ENCODE measurements around the gene CDH22. TPM values are rescaled to one million over a fixed set of nuclear protein-coding genes. Genes with fewer than 3 reads are reported as not detected.

CDH22 gene
- total and polyA plus RNA-seq, 9 of the 15 experiments (the other 6 are each of a cell fraction or from before 2014, with no cell fraction given) = 0.07 to 0.08 TPM; not detected in 7

DNA sequence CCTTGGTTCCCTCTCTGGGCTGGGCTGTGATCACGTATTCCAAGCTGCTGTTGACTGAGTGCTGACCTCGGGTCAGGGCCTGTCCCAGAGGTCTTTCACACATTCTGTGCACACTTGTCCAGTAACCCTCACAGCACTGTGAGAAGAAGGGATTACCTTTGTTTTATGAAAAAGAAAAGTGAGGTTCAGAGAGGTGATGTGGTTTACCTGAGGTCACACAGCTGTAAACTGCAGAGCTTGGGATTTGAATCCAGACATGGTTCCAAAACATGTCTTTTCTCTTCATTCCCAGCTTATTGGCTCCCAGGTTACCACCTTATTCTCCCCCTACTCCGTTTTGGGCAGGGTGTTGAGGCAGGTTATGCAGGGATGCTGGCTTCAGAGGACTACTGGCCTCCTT lies 28.4 kb upstream of the CDH22 start:
- Histone ChIP-seq H3K4me3 (no peak overlapping the region), H3K9me3 (replicated peaks; ENCODE audit: control insufficient read depth, insufficient read depth, low read depth, low read length) (no peaks in the 10 kb centered on the region), H2AFZ (ENCODE audit: low read depth, low read length) (no peak overlapping the region), H3K79me2 (ENCODE audit: control insufficient read depth, insufficient read depth, low read length) (no peaks in the 10 kb centered on the region), H3K27ac (ENCODE audit: extremely low read depth, low read depth, low read length) (no peak overlapping the region), H3K9me1 (ENCODE audit: control insufficient read depth, insufficient read depth, low read length) (peaks cover 2% of the 10 kb centered on the region), H3K36me3 (ENCODE audit: control insufficient read depth, insufficient read depth, low read length) (no peaks in the 10 kb centered on the region), H3K4me2 (ENCODE audit: insufficient read depth, low read length) (no peak overlapping the region), H3K27me3 (ENCODE audit: control insufficient read depth in 2 of 2, insufficient read depth in 2 of 2, low read length in 2 of 2) (peaks cover 32 to 73% of the 10 kb centered on the region in 2 experiments), H4K20me1 (replicated peaks; ENCODE audit: control insufficient read depth, insufficient read depth, low read length) (peaks cover 3% of the 10 kb centered on the region), H3K4me1 (replicated peaks in 1 of 2; ENCODE audit: control insufficient read depth in 2 of 2, insufficient read depth in 2 of 2, low read length in 2 of 2) (peaks cover 0 to 7% of the 10 kb centered on the region in 2 experiments; a peak in 2 of 5 replicates), H3K9ac (ENCODE audit: insufficient read depth in 1 of 2, low read depth in 2 of 2, low read length in 2 of 2) (no peak overlapping the region)
- in situ Hi-C loops (cut with MboI) (no loop called here), intact Hi-C loops (cut with micrococcal nuclease) (no loop called here)
- ChIA-PET POLR2A (interaction anchor here (0.6 to 1.1 kb wide), 3 partner anchors 10 to 22 kb away, joined by 3 to 4 read pairs (median 3); no protein-coding TSS in a partner anchor), CTCF (ENCODE audit: low intra/inter-chr PET ratio) (no interaction called here)
- BruUV-seq (replicated peaks) = no TSS peak
- DNase-seq (ENCODE audit: extremely low read depth in 1 of 4, low spot score in 3 of 4) = no peak
- WGBS (ENCODE audit: insufficient coverage, low coverage, missing lambda C conversion rate) = 3% methylated on average over 3 of the region's 3 CpGs
- FAIRE-seq = no peak
- no peak for ATAC-seq
- TF ChIP-seq RCOR1 (IDR thresholded peaks at IDR 0.05; ENCODE audit: borderline replicate concordance in 1 of 2, low read depth in 2 of 2, low read length in 2 of 2) = no peak
- TF ChIP-seq LARP7 (IDR thresholded peaks at IDR 0.05) = no peak
- TF ChIP-seq, protein P1, sequence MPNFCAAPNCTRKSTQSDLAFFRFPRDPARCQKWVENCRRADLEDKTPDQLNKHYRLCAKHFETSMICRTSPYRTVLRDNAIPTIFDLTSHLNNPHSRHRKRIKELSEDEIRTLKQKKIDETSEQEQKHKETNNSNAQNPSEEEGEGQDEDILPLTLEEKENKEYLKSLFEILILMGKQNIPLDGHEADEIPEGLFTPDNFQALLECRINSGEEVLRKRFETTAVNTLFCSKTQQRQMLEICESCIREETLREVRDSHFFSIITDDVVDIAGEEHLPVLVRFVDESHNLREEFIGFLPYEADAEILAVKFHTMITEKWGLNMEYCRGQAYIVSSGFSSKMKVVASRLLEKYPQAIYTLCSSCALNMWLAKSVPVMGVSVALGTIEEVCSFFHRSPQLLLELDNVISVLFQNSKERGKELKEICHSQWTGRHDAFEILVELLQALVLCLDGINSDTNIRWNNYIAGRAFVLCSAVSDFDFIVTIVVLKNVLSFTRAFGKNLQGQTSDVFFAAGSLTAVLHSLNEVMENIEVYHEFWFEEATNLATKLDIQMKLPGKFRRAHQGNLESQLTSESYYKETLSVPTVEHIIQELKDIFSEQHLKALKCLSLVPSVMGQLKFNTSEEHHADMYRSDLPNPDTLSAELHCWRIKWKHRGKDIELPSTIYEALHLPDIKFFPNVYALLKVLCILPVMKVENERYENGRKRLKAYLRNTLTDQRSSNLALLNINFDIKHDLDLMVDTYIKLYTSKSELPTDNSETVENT (CRISPR knock-in tag; IDR thresholded peaks at IDR 0.05) = no peak
- TF ChIP-seq RBM25 (IDR thresholded peaks at IDR 0.05; ENCODE audit: low read depth, low read length, severe bottlenecking) = peak; percentile 65
- TF ChIP-seq ZFP36 (IDR thresholded peaks at IDR 0.05; ENCODE audit: low read depth, low read length, partially characterized antibody) = no peak
- TF ChIP-seq BCOR (IDR thresholded peaks at IDR 0.05) = 0 out of 2 replicates have a peak, but pooled peaks have one; percentile 18
- no peak for TF ChIP-seq MYNN (IDR thresholded peaks at IDR 0.05)
- TF ChIP-seq MYNN (CRISPR knock-in tag; IDR thresholded peaks at IDR 0.05) = no peak
- TF ChIP-seq, protein P2, sequence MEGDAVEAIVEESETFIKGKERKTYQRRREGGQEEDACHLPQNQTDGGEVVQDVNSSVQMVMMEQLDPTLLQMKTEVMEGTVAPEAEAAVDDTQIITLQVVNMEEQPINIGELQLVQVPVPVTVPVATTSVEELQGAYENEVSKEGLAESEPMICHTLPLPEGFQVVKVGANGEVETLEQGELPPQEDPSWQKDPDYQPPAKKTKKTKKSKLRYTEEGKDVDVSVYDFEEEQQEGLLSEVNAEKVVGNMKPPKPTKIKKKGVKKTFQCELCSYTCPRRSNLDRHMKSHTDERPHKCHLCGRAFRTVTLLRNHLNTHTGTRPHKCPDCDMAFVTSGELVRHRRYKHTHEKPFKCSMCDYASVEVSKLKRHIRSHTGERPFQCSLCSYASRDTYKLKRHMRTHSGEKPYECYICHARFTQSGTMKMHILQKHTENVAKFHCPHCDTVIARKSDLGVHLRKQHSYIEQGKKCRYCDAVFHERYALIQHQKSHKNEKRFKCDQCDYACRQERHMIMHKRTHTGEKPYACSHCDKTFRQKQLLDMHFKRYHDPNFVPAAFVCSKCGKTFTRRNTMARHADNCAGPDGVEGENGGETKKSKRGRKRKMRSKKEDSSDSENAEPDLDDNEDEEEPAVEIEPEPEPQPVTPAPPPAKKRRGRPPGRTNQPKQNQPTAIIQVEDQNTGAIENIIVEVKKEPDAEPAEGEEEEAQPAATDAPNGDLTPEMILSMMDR (IDR thresholded peaks at IDR 0.05 in 2 of 3, conservative IDR thresholded peaks at IDR 0.05 in 1 of 3; ENCODE audit: insufficient read depth in 2 of 3, low read depth in 1 of 3, low read length in 3 of 3) = no peak
- no peak for TF ChIP-seq SREBF2 (CRISPR knock-in tag; IDR thresholded peaks at IDR 0.05)
- TF ChIP-seq ZBED1 (IDR thresholded peaks at IDR 0.05) = no peak
- TF ChIP-seq, protein P3, sequence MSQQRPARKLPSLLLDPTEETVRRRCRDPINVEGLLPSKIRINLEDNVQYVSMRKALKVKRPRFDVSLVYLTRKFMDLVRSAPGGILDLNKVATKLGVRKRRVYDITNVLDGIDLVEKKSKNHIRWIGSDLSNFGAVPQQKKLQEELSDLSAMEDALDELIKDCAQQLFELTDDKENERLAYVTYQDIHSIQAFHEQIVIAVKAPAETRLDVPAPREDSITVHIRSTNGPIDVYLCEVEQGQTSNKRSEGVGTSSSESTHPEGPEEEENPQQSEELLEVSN (IDR thresholded peaks at IDR 0.05; ENCODE audit: borderline replicate concordance in 1 of 2, extremely low read depth in 1 of 2, insufficient read depth in 1 of 2, insufficient read length in 1 of 2, low read depth in 1 of 2, low read length in 1 of 2, poor library complexity in 1 of 2, severe bottlenecking in 1 of 2) = no peak
